ENCODE results near the gene TCEAL9.
"Not testable (repeated sequence)": the region's sequence is repeated elsewhere in the genome, so short reads cannot be mapped to it uniquely, and the experiment has no call there.

TCEAL9 gene

GRCh38 chrX:103384672-103385071 is 28.4 kb downstream of the TCEAL9 start:
- in situ Hi-C loops (cut with HindIII; ENCODE audit: low sequenced_read_pairs) = no loop called here
- TF ChIP-seq CTCF (IDR thresholded peaks at IDR 0.05; ENCODE audit: low read depth, low read length) = no peak
- H3K4me3 ChIP-seq (ENCODE audit: low read depth, low read length) = no peak overlapping the region
- DNase-seq (ENCODE audit: low read depth, low spot score) = no peak

- DNase-seq (ENCODE audit: low read depth, low spot score); in situ Hi-C loops (cut with HindIII; ENCODE audit: low sequenced_read_pairs): not testable (repeated sequence)
Observed at GRCh38 chrX:103385283-103385830, 29.1 kb downstream of the TCEAL9 start.

GRCh38 chrX:103386332-103386731 is 30.0 kb downstream of the TCEAL9 start:
- DNase-seq (ENCODE audit: low read depth, low spot score) = no peak
- in situ Hi-C loops (cut with HindIII; ENCODE audit: low sequenced_read_pairs) = no loop called here
- no peak for TF ChIP-seq CTCF (IDR thresholded peaks at IDR 0.05; ENCODE audit: low read depth, low read length)
- no peak overlapping the region for H3K4me3 ChIP-seq (ENCODE audit: low read depth, low read length)

More at GRCh38 chrX:103385283-103385830, 29.1 kb downstream of the TCEAL9 start:
- H3K4me3 ChIP-seq (ENCODE audit: low read depth, low read length) = not testable (repeated sequence)

- DNase-seq (ENCODE audit: low read depth, low spot score) = no peak
- in situ Hi-C loops (cut with HindIII; ENCODE audit: low sequenced_read_pairs) = no loop called here
- H3K4me3 ChIP-seq (ENCODE audit: low read depth, low read length) = no peak overlapping the region
- no peak for TF ChIP-seq CTCF (IDR thresholded peaks at IDR 0.05; ENCODE audit: low read depth, low read length)
Observed at GRCh38 chrX:103393487-103393886, 37.2 kb downstream of the TCEAL9 start.

- TF ChIP-seq CTCF (IDR thresholded peaks at IDR 0.05; ENCODE audit: low read depth, low read length) = no peak
- in situ Hi-C loops (cut with HindIII; ENCODE audit: low sequenced_read_pairs) = no loop called here
- peak; percentile 73 for DNase-seq (ENCODE audit: low read depth, low spot score)
- H3K4me3 ChIP-seq (ENCODE audit: low read depth, low read length) = no peak overlapping the region
Observed at GRCh38 chrX:103396186-103396585, 39.9 kb downstream of the TCEAL9 start.

GRCh38 chrX:103396660-103397059 is 40.4 kb downstream of the TCEAL9 start:
- in situ Hi-C loops (cut with HindIII; ENCODE audit: low sequenced_read_pairs) = no loop called here
- H3K4me3 ChIP-seq (ENCODE audit: low read depth, low read length) = no peak overlapping the region
- DNase-seq (ENCODE audit: low read depth, low spot score) = no peak
- TF ChIP-seq CTCF (IDR thresholded peaks at IDR 0.05; ENCODE audit: low read depth, low read length) = no peak

- no peak for DNase-seq (ENCODE audit: low read depth, low spot score)
- no peak for TF ChIP-seq CTCF (IDR thresholded peaks at IDR 0.05; ENCODE audit: low read depth, low read length)
- no peak overlapping the region for H3K4me3 ChIP-seq (ENCODE audit: low read depth, low read length)
- in situ Hi-C loops (cut with HindIII; ENCODE audit: low sequenced_read_pairs) = no loop called here
Observed at GRCh38 chrX:103397707-103398106, 41.4 kb downstream of the TCEAL9 start.
